Left ventricle myocardium superior (tissue), 1 donor: ENCODE results near the gene INO80B. TPM values are rescaled to one million over a fixed set of nuclear protein-coding genes. Genes with fewer than 3 reads are reported as not detected.

Source experiments
- ATAC-seq: fragments of 200-7000 bp; cut with Tn5 transposase; one replicate; pipeline ENCODE4 v1.9.1; 2020; ENCODE audit warnings: mild to moderate bottlenecking, moderate library complexity
- DNase-seq: peaks from one replicate; pipeline ENCODE4 v3.0.0-alpha.2; 2020
- intact Hi-C: fragments of 100-400 bp; cut with micrococcal nuclease; formaldehyde crosslinking; loops from one replicate; pipeline ENCODE4 v1.11.0; 2022
- total RNA-seq: library from RNA; stranded (reverse); fragmentation: NEBNext Ultra II Directional; extraction: Animal tissue kit (Norgen Biotek cat#: 25700); gene quantifications from one replicate; pipeline ENCODE4 v1.2.1, GENCODE V29; 2021
- donor health status: DM: no; HTN: yes; CAD: no; lungs with severe emphysema.

INO80B gene
- total RNA-seq, 1 donor from 2014 or later = 16.4 TPM

DNA sequence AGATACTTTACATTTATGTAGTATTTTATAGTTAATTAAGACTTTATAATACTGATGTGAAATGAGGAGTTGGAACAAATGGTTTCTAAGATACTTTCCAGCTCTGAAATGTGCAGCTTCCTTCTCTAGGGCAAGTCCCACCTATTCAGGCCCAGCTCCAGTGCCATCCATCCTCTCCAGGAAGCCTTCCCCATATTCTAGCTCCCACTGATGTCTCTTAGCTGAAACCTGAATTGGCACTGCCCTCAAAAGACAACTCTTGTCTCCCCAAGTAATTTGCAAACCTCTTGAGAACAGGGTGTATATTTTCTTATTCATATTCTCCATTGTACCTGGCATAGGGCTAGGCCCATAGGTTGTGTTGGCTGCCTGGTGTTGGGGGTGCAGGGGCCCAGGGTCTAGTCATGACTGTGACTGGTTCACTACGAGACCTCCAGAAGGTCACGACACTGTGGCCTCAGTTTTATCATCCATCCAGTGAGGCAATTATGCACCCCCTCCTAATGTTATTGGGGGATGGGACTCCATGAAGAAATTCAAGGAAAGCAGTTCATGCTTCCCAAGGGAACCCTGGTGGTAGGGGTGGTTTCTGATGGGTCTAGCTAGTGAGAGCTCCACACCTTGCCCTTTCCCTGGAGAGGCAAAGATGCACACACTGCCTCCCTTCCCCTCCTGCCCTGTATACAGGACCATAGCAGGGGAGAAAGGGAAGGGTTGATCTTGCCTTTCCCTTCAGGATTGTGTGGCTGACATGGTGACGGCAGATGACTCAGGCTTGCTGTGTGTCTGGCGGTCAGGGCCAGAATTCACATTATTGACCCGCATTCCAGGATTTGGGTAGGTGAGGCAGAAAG lies 30.5 kb upstream of the INO80B start:
- no peak for ATAC-seq

DNA sequence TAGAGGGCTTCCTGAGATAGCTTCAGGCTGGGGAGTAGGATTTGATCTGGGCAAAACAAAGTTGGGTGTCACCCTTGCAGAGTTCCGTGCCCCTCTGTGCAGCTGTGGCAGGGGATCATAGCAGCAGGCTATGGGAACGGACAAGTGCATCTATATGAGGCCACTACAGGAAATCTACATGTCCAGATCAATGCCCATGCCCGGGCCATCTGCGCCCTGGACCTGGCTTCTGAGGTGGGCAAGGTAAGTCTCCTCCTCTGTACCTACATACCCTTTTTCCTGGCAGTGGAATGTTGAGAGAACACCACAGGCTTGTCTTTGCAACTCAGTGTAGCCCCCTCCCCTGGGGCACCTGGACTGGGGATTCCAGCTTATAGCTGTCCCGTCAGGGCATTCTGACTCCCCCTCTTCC lies 29.9 kb upstream of the INO80B start:
- intact Hi-C loops = no loop called here
- ATAC-seq (no peak), DNase-seq (no peak)

More for the DNA sequence above, 30.5 kb upstream of the INO80B start:
- intact Hi-C loops = no loop called here
- DNase-seq = no peak

DNA sequence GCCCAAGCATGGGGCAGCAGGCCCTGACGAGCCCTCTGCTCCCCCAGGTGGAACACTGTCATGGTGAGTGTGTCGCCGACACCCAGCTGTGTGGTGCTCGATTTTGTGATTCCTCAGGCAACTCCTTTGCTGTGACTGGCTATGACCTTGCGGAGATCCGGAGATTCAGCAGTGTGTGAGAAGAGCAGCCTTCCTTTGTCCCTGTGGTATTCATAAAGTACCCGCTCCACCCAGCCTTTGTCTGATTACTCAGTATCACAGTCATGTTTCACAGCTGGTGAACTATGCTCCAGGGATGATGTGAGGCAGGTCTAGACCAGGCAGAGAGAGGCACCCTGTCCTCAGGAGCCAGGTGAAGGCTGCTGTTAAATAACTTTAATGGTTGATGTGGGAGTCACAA lies 29.4 kb upstream of the INO80B start:
- no peak for DNase-seq
- intact Hi-C loops = no loop called here
- no peak for ATAC-seq

DNA sequence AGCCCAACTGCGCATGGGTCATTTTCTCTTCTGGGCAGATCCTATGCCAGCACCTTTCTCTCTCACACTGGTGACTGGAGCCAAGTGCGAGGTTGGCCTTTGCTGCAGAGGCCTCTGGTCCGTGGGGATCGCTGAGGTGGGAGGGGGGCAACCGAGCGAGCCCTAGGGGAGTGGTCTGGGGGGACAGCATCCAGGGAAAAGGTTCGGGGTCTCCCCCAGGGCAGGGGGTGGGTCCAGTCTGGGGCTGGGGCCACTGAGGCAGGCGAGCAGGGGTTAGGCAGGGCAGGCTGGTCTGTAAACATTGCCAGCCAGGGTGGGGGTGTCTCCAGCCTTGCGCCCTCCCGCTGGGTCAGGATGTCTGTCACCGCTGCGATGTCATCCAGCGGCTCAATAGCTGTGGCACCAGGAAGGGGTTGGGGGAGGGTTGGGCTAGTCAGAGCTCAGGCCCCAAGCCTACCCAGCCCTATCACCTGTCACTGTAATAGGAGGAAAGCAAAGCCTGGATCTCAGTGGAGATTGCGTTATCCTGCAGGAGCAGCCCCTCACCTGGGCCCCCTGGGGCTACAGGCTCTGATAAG lies 28.6 kb upstream of the INO80B start:
- ATAC-seq (no peak), DNase-seq (no peak)
- intact Hi-C loops = no loop called here

DNA sequence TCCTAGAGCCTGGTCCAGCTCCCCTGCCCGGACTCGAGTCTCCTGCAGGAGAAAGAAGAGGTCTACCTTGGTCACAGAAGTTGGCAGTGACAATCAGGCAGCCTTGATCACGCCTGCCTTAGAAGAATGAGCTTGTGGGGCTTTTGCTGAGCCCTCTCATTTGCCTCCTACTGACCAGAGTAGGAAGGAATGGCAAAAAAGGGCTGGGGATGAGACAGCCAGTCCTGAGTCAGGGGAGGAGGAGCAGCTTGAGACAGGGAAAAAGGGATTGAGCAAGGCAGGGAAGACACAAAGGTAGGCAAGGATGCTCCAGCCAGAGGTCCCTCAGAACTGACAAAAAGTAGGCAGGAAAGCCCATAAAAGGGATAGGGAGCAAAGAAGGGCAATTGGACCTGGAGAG lies 27.3 kb upstream of the INO80B start:
- intact Hi-C loops = no loop called here
- no peak for DNase-seq
- ATAC-seq = no peak

DNA sequence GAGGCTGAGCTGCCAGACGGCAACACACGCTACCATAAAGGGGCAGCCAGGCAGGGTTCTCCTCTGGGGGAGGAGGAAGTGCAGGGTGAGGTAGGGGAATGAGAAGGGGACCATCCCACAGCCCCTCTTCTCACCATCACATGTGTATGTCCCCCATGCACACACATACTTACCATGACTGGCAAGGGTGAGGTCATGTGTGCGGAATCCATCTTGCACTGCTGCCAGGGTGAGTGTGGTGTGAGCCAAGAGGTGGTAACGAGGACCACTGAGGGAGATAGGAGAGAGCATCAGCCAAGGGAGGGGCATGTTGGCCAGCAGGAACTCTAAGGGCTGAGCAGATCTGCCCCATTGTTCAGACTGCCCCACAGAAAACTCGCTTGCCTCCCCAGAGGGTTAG lies 26.2 kb upstream of the INO80B start:
- ATAC-seq (no peak), DNase-seq (no peak)
- intact Hi-C loops = no loop called here

DNA sequence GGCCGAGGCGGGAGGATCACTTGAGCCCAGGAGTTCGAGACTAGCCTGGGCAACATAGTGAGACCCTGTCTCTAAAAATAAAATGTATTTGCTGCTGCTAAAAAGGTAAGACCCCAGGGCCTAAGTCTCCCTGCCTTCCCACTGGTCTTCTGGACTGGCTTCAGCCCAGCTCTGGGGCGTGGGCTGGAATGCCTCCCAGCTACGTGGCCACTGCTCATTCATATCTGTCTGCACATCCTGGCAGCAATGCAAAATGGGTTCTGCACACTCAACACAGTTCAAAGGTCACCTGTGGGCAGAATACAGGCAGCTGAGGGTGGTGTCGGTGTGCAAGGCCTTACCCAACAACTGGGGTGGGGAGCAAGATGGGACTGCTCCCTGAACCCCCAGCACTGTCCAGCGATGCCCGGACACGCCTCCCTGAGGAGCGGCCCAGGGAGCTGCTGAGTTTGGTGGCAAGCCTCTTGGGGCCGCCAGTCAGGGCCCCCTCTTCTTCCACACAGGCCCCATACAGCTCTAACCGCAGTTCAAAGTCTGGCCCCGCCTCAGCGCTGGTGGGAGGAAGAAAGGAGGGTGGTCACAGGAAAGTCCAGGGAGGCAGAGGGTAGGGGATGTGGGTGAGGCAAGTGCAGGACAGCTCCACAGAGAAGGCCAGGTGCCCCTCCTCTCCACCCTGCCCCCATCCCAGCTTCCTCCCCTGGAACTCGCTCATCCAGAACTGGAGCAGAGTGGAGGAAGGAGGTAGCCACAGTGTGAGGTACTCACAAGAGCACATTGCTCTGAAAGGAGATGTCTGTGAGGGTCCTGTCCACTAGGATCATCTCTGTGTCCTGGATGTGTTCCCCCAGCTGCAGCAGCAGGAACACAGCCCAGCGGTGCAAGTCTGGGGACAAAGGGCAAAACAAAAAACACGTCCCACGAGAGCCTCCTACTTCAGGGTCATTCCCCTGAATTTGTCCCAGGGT lies 25.1 kb upstream of the INO80B start:
- DNase-seq (no peak), ATAC-seq (no peak)
- intact Hi-C loops = no loop called here

DNA sequence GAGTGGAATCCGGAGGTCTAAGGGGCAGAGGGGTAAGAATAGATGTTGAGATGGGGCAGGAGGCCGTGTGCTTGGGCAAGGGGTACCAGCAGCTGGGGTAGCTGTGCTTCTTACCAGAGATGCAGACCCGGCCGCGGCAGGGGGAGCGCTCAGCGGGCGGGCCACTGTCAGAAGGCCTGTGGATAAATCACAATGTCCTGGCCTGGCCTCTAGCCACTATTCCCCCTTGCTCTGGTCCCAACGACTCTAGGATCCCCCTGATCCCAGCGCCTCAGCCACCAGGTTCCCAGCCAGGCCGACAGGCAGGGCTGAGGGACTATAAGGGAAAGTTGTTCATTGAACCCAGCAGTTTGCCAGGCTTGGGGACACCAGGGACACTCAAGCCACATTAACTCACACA lies 24.4 kb upstream of the INO80B start:
- ATAC-seq = no peak
- DNase-seq = no peak
- intact Hi-C loops = no loop called here

DNA sequence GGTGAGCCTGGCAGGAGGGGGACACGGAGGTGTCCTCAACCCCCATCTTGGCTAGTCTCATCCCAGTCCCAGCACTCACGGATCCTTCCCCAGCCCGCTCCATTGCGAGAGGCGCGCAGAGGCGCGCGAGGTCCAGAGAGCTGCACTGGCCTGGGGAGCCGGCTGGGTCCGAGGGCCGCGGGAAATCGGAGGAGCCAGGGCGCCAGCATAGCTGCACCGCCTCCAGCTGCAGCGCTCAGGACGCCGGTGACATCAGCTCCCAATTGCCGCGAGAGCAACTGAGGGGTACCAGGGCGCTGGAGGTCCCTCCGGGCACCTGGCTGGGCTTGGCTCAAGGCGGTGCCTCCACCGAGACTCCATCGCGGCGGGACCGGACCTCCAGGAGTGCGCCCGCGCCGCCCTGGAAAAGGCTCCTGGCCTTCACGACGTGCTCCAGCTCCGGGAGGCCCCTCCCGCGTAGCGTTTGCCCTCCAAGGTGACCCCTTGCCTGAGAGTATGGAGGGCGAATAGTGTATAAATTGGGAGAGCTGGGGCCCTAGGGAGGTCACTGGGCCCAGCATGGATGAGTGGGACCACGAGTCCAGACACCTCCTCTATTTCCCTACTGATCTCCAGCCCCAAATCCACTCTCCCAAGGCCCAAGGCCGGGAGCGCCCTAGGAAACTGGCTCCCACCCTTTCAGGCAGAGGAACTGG lies 18.6 kb upstream of the INO80B start:
- no peak for DNase-seq
- ATAC-seq = no peak
- intact Hi-C loops = no loop called here

DNA sequence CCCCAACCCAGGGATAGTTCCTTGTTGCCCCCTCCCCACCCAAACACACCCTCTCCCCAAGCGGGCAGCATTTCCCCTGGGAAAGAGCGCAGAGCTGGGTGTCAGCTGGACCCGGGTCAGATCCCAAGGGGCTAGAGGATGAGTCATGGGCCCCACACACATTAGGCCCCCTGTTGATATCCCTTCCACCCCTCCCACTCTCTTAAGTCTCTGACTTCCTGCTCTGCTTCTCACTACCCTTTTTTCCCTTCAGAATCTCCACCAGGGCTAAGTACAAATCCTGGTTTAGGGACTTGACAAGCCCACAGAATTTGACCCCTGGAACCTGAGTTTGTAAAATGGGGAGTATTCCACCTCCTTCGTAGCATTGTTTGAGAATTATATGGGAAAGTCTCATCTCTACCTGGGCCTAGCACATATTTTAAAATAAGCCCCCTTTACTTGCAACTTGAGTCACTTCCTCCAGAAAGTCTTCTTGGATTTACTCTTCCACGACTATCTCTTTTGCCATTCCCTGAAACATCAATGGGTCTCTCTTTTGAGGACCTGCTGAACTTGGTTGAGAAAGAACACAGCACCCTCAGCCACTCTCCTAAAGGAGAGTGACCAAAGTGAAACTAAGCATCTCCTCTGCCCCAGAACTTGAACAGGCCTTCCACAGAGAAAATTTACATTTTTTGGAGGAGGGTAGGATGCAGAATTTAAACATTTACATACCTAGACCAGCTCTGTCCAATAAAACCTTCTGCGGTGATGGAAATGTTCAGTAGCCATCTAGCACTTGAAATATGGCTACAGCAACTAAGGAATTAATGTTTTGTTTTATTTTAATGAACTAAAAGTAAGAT lies 17.8 kb upstream of the INO80B start:
- ATAC-seq (no peak), DNase-seq (no peak)
- intact Hi-C loops = no loop called here

DNA sequence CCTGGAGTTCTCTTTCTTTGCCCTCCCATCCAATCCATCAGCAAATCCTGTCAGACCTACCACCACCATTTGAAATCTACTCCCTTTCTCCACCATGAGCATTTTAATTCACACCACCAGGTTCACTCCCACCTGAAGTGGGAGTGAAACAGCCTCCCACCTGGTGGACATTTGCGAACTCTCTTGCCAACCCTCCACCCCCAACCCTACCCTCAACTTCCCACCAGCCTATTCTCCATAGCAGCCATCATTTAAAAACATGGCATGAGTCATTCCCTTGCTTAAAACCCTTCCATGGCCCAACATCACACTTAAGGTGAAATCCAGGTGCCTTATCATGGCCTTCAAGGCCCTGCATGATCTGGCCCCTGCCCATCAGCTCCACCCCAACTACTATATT lies 16.6 kb upstream of the INO80B start:
- intact Hi-C loops = no loop called here
- DNase-seq = no peak
- no peak for ATAC-seq

DNA sequence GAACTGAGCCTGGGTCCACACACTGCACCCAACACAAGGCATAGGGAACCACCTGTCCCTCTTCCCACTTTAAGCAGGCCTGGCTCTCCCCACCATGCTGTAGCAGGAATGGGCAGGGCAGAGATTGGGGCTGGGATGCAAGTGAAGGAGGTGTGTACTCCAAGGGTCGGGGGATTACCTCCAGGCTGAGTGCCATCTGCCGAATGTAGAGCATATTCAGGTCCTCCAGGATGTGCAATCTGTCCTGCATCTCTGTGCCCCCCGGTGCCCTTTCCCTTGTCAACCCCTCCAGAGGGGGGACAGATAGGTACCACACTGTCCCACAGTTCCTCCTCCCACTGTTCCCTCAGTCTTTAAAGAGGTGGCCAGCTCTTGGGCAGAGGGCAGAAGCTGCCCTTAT lies 15.5 kb upstream of the INO80B start:
- intact Hi-C loops = no loop called here
- ATAC-seq (no peak), DNase-seq (no peak)

DNA sequence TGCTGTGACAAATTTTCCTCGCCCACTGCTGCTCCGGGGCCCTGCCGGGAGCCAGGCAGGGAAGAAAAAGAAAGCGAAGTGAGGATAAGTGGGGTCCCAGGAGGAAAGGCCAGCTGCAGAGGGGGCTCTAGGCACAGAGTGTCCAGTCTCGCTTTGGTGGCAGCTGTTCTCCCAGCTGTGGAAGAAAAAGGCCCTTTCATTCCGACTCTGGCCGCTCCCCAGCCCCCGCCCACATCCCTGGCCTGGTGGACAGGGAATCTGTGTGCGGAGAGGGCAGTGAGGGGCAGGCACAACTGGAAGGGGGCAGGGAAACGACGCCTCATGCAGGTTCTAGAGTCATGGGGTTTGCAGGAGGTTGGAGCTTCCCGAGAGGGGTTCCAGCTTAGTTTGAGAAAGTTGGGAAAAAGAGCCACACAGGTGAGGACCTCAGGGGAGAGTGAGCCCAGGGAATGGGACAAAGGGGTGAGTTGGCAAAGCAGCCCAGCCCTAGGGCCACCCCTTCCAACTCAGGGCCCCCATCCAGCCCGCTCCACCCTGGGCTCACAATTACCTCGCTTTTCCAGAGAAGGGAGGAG lies 15.0 kb upstream of the INO80B start:
- intact Hi-C loops = no loop called here
- ATAC-seq = peak; percentile 66
- peak; percentile 90 for DNase-seq

DNA sequence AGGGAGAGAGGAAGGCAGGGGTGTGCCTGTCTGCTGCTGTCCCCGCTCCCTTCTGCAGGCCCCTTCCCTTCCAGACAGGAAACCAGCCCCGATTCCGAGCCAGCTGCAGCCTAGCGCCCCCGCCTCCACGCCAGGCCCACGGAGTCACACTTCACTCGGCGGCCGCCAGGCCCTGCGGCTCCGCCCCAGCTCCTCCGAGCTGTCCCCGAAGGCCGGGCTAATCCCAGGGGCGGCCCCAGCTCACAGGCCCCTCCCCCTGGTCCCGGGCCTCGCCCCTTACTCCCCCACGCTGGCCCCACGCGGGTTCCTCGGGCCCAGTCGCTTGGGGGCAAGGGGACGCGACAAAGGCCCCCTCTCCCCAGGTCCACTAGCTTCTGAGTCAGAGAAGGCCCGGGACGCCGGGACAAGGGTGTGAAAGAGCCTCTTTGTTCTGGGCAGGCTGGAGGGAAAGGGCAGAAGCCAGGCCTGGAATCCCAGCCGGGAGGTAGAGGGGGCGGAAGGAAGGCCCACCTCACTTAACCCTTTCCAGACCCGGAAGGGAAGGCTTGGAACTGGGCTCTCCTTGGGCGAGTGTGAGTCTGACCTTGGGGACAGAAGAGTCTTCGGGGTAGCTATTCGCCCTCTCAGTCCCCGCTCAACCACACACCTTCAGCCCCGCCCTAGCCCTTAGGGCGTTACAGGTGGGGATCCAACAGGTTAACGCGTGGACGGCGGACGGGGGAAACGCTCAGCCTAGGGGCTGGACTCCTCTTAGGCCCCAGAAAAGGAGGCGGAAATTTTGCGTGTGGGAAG lies 14.3 kb upstream of the INO80B start:
- ATAC-seq (peak; percentile 92), DNase-seq (peak; percentile 95)
- intact Hi-C loops = no loop called here

DNA sequence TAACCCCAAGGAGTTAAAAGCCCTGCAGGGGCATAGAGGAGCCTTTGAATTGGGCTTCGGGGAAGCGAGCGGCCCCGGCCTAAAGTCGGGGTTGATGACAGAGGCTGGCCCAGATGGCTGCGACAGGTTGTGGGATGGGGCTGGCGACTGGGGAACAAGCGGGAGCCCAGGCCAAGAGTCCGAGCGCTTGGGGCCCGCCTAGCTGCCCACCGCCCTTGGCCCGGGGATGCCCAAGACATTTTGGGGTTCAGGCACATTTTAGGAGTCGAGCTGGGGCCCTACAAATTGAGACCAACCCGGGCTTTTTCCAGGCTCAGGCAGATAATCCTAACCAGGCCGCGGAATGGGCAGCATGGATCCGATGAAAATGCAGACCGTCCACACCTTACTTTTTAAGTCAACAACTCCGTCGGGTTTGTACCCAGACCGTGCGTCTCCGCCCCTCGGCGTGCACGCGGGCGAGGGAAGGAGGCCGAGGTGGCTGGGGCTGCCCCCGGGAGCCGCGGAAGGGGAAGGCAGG lies 13.7 kb upstream of the INO80B start:
- no peak for DNase-seq
- ATAC-seq = peak; percentile 8
- intact Hi-C loops = no loop called here

DNA sequence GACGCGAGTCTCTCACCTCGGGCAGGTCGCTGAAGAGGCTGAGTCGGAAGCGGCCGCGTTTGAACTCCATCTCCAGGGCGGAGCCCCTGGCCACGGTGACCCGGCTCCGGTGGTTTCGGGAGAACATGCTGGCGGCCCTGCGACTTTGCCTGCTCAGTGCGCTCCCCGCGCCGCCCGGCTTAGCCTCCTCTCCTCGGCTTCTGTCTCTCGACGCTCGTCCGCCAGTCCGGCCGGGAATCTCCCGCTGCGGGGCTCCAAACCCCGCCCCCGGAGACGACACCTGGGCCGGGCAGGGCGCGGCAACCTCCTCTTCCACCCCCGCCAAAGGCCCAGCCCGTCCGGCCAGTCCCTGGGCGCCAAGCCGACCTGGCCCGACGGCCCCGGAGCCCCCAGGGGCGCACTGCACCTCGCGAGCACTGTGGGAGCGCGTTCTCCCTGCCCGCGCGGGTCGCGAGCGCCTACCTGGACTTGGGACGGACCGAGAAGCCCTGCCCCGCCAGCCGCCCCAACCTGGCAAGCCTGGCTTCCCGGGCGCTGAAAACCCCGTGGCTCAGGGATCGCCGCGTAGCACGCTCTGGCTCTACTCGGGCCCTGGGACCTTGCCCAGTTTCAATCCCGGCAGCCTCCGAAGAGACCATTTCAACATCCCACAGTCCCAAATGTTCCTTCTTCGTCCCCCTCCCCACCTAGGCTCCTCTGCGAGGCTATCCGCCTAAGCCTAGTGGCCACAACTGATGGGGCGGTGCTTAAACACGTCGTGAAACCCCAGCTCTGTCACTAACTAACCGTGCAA lies 13.0 kb upstream of the INO80B start, which contains the start of gene RTKN:
Gene RTKN (minus strand): TSS at position 248 of the 793 bp plus-strand sequence. CDS start 121 bp downstream, at position 127.
- DNase-seq = peak; percentile 71
- intact Hi-C loops = no loop called here

More for the DNA sequence above, 13.0 kb upstream of the INO80B start, which contains the start of gene RTKN:
- ATAC-seq = peak; percentile 17
